Fibroblast of villous mesenchyme (primary cell): ENCODE data around the gene LGR6. TPM values are rescaled to one million over a fixed set of nuclear protein-coding genes. Genes with fewer than 3 reads are reported as not detected.
"Not testable (repeated sequence)": the region's sequence is repeated elsewhere in the genome, so short reads cannot be mapped to it uniquely, and the experiment has no call there.

ENCODE experiments used
- DNase-seq: peaks from one replicate; pipeline ENCODE4 v3.0.0-alpha.2; 2010; ENCODE audit warnings: low read depth
- H3K4me3 ChIP-seq: 2 replicates; pipeline ENCODE4 v1.5.1; 2011; ENCODE audit warnings: low read depth, mild to moderate bottlenecking, low read length
- CTCF ChIP-seq: IDR thresholded peaks from 2 replicates; pipeline ENCODE4 v1.5.1; 2012; ENCODE audit warnings: low read depth, mild to moderate bottlenecking, low read length; ENCODE audit not compliant: insufficient read depth
- total RNA-seq: library from RNA; depleted of rRNA; stranded (reverse); fragments of >200 nt; gene quantifications from 2 replicates; pipeline ENCODE4 v1.2.3, GENCODE V29; 2012

LGR6 gene
- not detected in 2 replicates for total RNA-seq

GRCh38 chr1:202193614-202194327 lies at the start of gene LGR6:
LGR6 (plus strand) TSS chr1:202193799; CDS start chr1:202193990, 191 bp downstream.
- no peak within 1 kb of the TSS for H3K4me3 ChIP-seq
- no peak for TF ChIP-seq CTCF
- no peak for DNase-seq

- peak within 1 kb of the TSS; percentile 88 for H3K4me3 ChIP-seq
- TF ChIP-seq CTCF = no peak
- peak; percentile 28 for DNase-seq
These were observed 49.1 kb upstream of the LGR6 start, which contains the start of gene ARL8A for GRCh38 chr1:202144402-202145067. ARL8A (minus strand) TSS chr1:202144737; CDS start chr1:202144572, 165 bp downstream.

- peak overlapping the region; percentile 88 for H3K4me3 ChIP-seq
- no peak for DNase-seq
- TF ChIP-seq CTCF = no peak
These were observed 48.4 kb upstream of the LGR6 start for GRCh38 chr1:202145068-202145743.

GRCh38 chr1:202145744-202146140 lies 47.9 kb upstream of the LGR6 start:
- DNase-seq, H3K4me3 ChIP-seq: not testable (repeated sequence)

GRCh38 chr1:202146279-202146678 lies 47.3 kb upstream of the LGR6 start:
- no peak overlapping the region for H3K4me3 ChIP-seq
- no peak for TF ChIP-seq CTCF
- no peak for DNase-seq

GRCh38 chr1:202146993-202147392 lies 46.6 kb upstream of the LGR6 start:
- TF ChIP-seq CTCF = no peak
- no peak for DNase-seq
- H3K4me3 ChIP-seq = no peak overlapping the region

- no peak for TF ChIP-seq CTCF
- no peak for DNase-seq
- no peak overlapping the region for H3K4me3 ChIP-seq
These were observed 45.2 kb upstream of the LGR6 start for GRCh38 chr1:202148391-202148790.
